CD4-positive, CD25-positive, alpha-beta regulatory T cell (primary cell): ENCODE measurements around the gene TENT4A. TPM values are rescaled to one million over a fixed set of nuclear protein-coding genes. Genes with fewer than 3 reads are reported as not detected.

Source experiments
- ATAC-seq, 2 donors: fragments of 150-1000 bp; cut with Tn5 transposase; one replicate each; pipeline ENCODE4 v1.10.0; 2021; ENCODE audit warnings: low read depth in 2 of 2, moderate number of reproducible peaks in 2 of 2, moderate library complexity in 1 of 2
- DNase-seq, 3 donors: peaks; one replicate each; pipeline versions ENCODE4 v3.0.0 to v3.0.0-alpha.2; 2012 to 2022; ENCODE audit warnings: mixed read lengths in 1 of 3
- H3K27ac ChIP-seq: one replicate; pipeline ENCODE4 v1.7.0; 2013; ENCODE audit warnings: mild to moderate bottlenecking, low read length; ENCODE audit not compliant: insufficient read depth, poor library complexity, severe bottlenecking
- H3K27me3 ChIP-seq: one replicate; pipeline ENCODE4 v1.7.0; 2013; ENCODE audit warnings: low read length; ENCODE audit not compliant: control insufficient read depth, insufficient read depth
- H3K36me3 ChIP-seq: one replicate; pipeline ENCODE4 v1.7.0; 2013; ENCODE audit warnings: mild to moderate bottlenecking, low read length, moderate library complexity; ENCODE audit not compliant: control insufficient read depth, insufficient read depth
- H3K4me1 ChIP-seq: 2 replicates; pipeline ENCODE4 v1.7.0; 2013; ENCODE audit warnings: mild to moderate bottlenecking, low read length; ENCODE audit not compliant: insufficient read depth, control insufficient read depth, poor library complexity, severe bottlenecking
- H3K4me3 ChIP-seq: one replicate; pipeline ENCODE4 v1.7.0; 2013; ENCODE audit warnings: low read depth, mild to moderate bottlenecking, low read length, moderate library complexity
- H3K9me3 ChIP-seq, 2 experiments: 1 replicate in 1 of 2; 2 replicates in 1 of 2; pipeline ENCODE4 v1.7.0; 2013; ENCODE audit warnings: low read length in 2 of 2, mild to moderate bottlenecking in 1 of 2, moderate library complexity in 1 of 2; ENCODE audit not compliant: control insufficient read depth in 2 of 2
- H3K27ac Mint-ChIP-seq, 3 donors: one replicate each; pipeline ENCODE4 v1.8.0; 2020 to 2022; ENCODE audit warnings: mild to moderate bottlenecking in 3 of 3, mixed read lengths in 3 of 3, moderate library complexity in 2 of 3
- H3K27me3 Mint-ChIP-seq: one replicate; pipeline ENCODE4 v1.8.0; 2022; ENCODE audit warnings: mild to moderate bottlenecking, mixed read lengths
- H3K36me3 Mint-ChIP-seq: one replicate; pipeline ENCODE4 v1.8.0; 2020; ENCODE audit warnings: mixed read lengths
- H3K4me1 Mint-ChIP-seq, 4 donors: one replicate each; pipeline ENCODE4 v1.8.0; 2020 to 2022; ENCODE audit warnings: mixed read lengths in 4 of 4, mild to moderate bottlenecking in 1 of 4
- H3K4me3 Mint-ChIP-seq, 4 donors: one replicate each; pipeline ENCODE4 v1.8.0; 2020 to 2022; ENCODE audit warnings: mild to moderate bottlenecking in 4 of 4, mixed read lengths in 4 of 4, moderate library complexity in 3 of 4
- H3K9me3 Mint-ChIP-seq, 7 donors: one replicate each; pipeline ENCODE4 v1.8.0; 2020 to 2022; ENCODE audit warnings: mixed read lengths in 7 of 7, mild to moderate bottlenecking in 3 of 7, moderate library complexity in 2 of 7
- polyA plus RNA-seq, 4 donors: library from polyadenylated mRNA; unstranded; fragments of 300-500 nt; fragmentation: Illumina TruSeq; gene quantifications; one replicate each; pipeline ENCODE4 v1.2.3, GENCODE V29; 2021
- total RNA-seq: library from RNA; stranded (reverse); gene quantifications from one replicate; pipeline ENCODE4 v1.2.3, GENCODE V29; 2022

TENT4A gene
- total and polyA plus RNA-seq, 5 donors from 2014 or later: 0.74 to 66.5 (median 1.3) TPM

GRCh38 chr5:6723816-6724300 lies 10.6 kb downstream of the TENT4A start:
- peak overlapping the region in 2 of 3 donors; percentile 40 to 83 for H3K27ac Mint-ChIP-seq
- H3K36me3 Mint-ChIP-seq: peaks cover 21% of the 10 kb centered on the region
- Histone ChIP-seq H3K36me3 (peaks cover 23% of the 10 kb centered on the region), H3K4me1 (peaks cover 84% of the 10 kb centered on the region), H3K27me3 (no peaks in the 10 kb centered on the region), H3K27ac (no peak overlapping the region), H3K4me3 (no peak overlapping the region), H3K9me3 (no peaks in the 10 kb centered on the region)
- H3K9me3 Mint-ChIP-seq: no peaks in the 10 kb centered on the region
- no peak for ATAC-seq
- no peak overlapping the region for H3K4me3 Mint-ChIP-seq
- H3K27me3 Mint-ChIP-seq: no peaks in the 10 kb centered on the region
- DNase-seq: no peak
- H3K4me1 Mint-ChIP-seq: peaks cover 29 to 94% (median 75%) of the 10 kb centered on the region in 4 donors

DNA sequence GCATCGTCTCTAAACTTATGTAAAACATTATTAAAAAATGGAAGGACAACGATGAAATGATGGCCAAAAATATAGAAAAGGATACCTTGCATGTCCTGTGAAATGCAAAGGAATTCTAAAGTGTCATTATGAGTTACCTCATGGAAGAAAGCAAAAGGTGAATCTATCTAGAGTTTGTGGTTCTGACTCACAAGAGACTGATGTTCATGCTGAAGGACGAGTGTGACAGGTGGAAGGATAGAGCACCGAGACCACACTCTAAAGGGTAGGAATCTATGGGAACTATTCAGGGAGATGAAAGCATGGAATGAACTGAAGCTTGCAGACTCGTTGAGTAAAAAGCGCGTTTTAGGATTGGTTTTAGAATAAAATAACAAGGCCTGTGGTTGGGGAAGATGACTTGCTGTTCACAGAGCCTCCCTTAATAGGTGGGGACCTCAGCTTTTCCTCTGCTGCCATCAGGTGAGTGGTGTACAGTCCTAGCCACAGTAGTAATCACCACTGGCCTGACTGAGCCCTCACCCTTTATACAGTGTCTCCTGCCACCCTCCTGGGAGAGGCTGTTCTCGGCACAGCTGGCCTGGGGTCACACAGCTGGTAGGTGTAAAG lies 11.2 kb downstream of the TENT4A start:
- Histone ChIP-seq H3K27ac (no peak overlapping the region), H3K4me1 (peaks cover 85% of the 10 kb centered on the region), H3K9me3 (no peaks in the 10 kb centered on the region), H3K27me3 (no peaks in the 10 kb centered on the region), H3K36me3 (peaks cover 21% of the 10 kb centered on the region), H3K4me3 (no peak overlapping the region)
- H3K36me3 Mint-ChIP-seq: peaks cover 20% of the 10 kb centered on the region
- H3K27ac Mint-ChIP-seq: peak overlapping the region; percentile 58 to 86 (median 83)
- ATAC-seq (no peak), DNase-seq (no peak)
- H3K9me3 Mint-ChIP-seq: no peaks in the 10 kb centered on the region
- no peaks in the 10 kb centered on the region for H3K27me3 Mint-ChIP-seq
- peaks cover 30 to 94% (median 76%) of the 10 kb centered on the region in 4 donors for H3K4me1 Mint-ChIP-seq
- peak overlapping the region in 2 of 4 donors; percentile 9 to 48 for H3K4me3 Mint-ChIP-seq

- Mint-ChIP-seq H3K27me3 (no peaks in the 10 kb centered on the region), H3K4me1 (peaks cover 34 to 94% (median 76%) of the 10 kb centered on the region in 4 donors), H3K9me3 (no peaks in the 10 kb centered on the region), H3K27ac (peak overlapping the region in 2 of 3 donors; percentile 23 to 25), H3K4me3 (peak overlapping the region in 1 of 4 donors; percentile 50), H3K36me3 (peaks cover 18% of the 10 kb centered on the region)
- H3K36me3 ChIP-seq: peaks cover 18% of the 10 kb centered on the region
- no peak overlapping the region for H3K4me3 ChIP-seq
- H3K4me1 ChIP-seq: peaks cover 85% of the 10 kb centered on the region
- ATAC-seq (no peak), DNase-seq (no peak)
- H3K27ac ChIP-seq: no peak overlapping the region
- no peaks in the 10 kb centered on the region for H3K9me3 ChIP-seq
- no peaks in the 10 kb centered on the region for H3K27me3 ChIP-seq
These were observed 12.2 kb downstream of the TENT4A start for GRCh38 chr5:6725421-6725820.

GRCh38 chr5:6726006-6726405 lies 12.8 kb downstream of the TENT4A start:
- H3K9me3 Mint-ChIP-seq: no peaks in the 10 kb centered on the region
- H3K36me3 Mint-ChIP-seq: peaks cover 18% of the 10 kb centered on the region

GRCh38 chr5:6727231-6727630 lies 14.0 kb downstream of the TENT4A start:
- ATAC-seq (no peak), DNase-seq (no peak)
- Mint-ChIP-seq H3K4me1 (peaks cover 36 to 93% (median 73%) of the 10 kb centered on the region in 4 donors), H3K27me3 (no peaks in the 10 kb centered on the region), H3K9me3 (no peaks in the 10 kb centered on the region), H3K36me3 (peaks cover 18% of the 10 kb centered on the region), H3K27ac (peak overlapping the region in 2 of 3 donors; percentile 50 to 76), H3K4me3 (peak overlapping the region in 2 of 4 donors; percentile 3 to 28)
- Histone ChIP-seq H3K9me3 (no peaks in the 10 kb centered on the region), H3K27me3 (no peaks in the 10 kb centered on the region), H3K4me1 (peaks cover 78% of the 10 kb centered on the region), H3K27ac (no peak overlapping the region), H3K4me3 (no peak overlapping the region), H3K36me3 (peaks cover 18% of the 10 kb centered on the region)

More at GRCh38 chr5:6726006-6726405, 12.8 kb downstream of the TENT4A start:
- H3K4me3 ChIP-seq: no peak overlapping the region
- Mint-ChIP-seq H3K27me3 (no peaks in the 10 kb centered on the region), H3K4me1 (peaks cover 34 to 93% (median 74%) of the 10 kb centered on the region in 4 donors), H3K4me3 (no peak overlapping the region), H3K27ac (peak overlapping the region in 1 of 3 donors; percentile 32)
- no peaks in the 10 kb centered on the region for H3K9me3 ChIP-seq
- H3K27ac ChIP-seq: no peak overlapping the region
- peaks cover 18% of the 10 kb centered on the region for H3K36me3 ChIP-seq
- DNase-seq (no peak), ATAC-seq (no peak)
- peaks cover 85% of the 10 kb centered on the region for H3K4me1 ChIP-seq
- no peaks in the 10 kb centered on the region for H3K27me3 ChIP-seq

GRCh38 chr5:6728011-6728794 lies 15.0 kb downstream of the TENT4A start:
- no peaks in the 10 kb centered on the region for H3K9me3 Mint-ChIP-seq
- H3K9me3 ChIP-seq: no peaks in the 10 kb centered on the region
- H3K36me3 ChIP-seq: peaks cover 23% of the 10 kb centered on the region
- no peaks in the 10 kb centered on the region for H3K27me3 ChIP-seq
- no peak for DNase-seq
- H3K27me3 Mint-ChIP-seq: no peaks in the 10 kb centered on the region
- H3K27ac ChIP-seq: no peak overlapping the region
- no peak overlapping the region for H3K4me3 ChIP-seq
- peak overlapping the region in 3 of 4 donors; percentile 7 to 76 (median 60) for H3K4me3 Mint-ChIP-seq
- H3K4me1 Mint-ChIP-seq: peaks cover 37 to 94% (median 75%) of the 10 kb centered on the region in 4 donors
- peak overlapping the region; percentile 50 to 76 (median 50) for H3K27ac Mint-ChIP-seq
- H3K4me1 ChIP-seq: peaks cover 69% of the 10 kb centered on the region
- peaks cover 19% of the 10 kb centered on the region for H3K36me3 Mint-ChIP-seq
- ATAC-seq: no peak

DNA sequence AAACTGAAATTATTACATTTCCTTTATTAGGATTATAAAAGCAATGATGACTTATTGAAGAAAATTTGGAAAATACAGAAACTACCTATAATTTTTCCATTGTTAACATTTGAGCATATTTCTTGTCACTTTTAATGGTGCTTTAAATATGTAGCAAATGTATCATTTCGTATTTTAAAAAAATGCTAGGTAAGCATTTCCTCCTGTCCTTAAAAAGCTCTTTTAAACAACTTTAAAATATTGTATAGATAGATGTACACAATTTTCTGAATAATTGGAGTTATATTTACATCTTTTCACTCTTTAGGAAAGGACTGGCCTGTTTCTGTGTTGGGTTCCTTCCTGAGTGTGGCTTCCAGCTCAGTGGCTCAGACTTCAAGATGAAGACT lies 15.6 kb downstream of the TENT4A start:
- Histone ChIP-seq H3K9me3 (no peaks in the 10 kb centered on the region), H3K4me3 (peak overlapping the region; percentile 64), H3K27me3 (no peaks in the 10 kb centered on the region), H3K36me3 (peaks cover 22% of the 10 kb centered on the region), H3K27ac (no peak overlapping the region), H3K4me1 (peaks cover 63% of the 10 kb centered on the region)
- peaks cover 19% of the 10 kb centered on the region for H3K36me3 Mint-ChIP-seq
- H3K27ac Mint-ChIP-seq: peak overlapping the region in 2 of 3 donors; percentile 79 to 92
- no peaks in the 10 kb centered on the region for H3K27me3 Mint-ChIP-seq
- DNase-seq (peak in 1 of 3 donors; percentile 11), ATAC-seq (no peak)
- H3K4me3 Mint-ChIP-seq: peak overlapping the region; percentile 2 to 76 (median 66)
- H3K9me3 Mint-ChIP-seq: no peaks in the 10 kb centered on the region
- H3K4me1 Mint-ChIP-seq: peaks cover 41 to 94% (median 75%) of the 10 kb centered on the region in 4 donors
